ENCODE data around the gene CNTNAP2.

DNA sequence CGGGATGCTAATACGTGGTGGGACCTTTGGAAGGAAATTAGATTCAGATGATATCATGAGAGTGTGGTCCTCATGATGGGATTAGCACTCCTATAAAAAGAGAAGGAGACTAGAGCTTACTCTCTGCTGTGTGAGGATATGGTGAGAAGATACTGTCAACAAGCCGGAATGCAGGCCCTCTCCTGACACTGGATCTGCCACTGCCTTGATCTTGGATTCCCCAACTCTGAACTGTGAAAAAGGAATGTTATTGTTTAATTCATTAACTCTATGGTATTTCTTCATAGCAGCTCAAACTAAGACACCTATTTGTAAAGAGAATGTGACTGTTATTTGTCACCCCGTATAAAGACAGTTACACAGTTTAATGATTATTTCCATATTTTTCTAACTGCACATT, 1246.5 kb downstream of the CNTNAP2 start:
- TF ChIP-seq POLR2AphosphoS5 (IDR thresholded peaks at IDR 0.05; ENCODE audit: low read depth, low read length): no peak
- TF ChIP-seq POLR2A (IDR thresholded peaks at IDR 0.05; ENCODE audit: low read depth, low read length): no peak
